Smooth muscle cell (in vitro differentiated cells): ENCODE measurements around the gene GJB2. TPM values are rescaled to one million over a fixed set of nuclear protein-coding genes. Genes with fewer than 3 reads are reported as not detected.

ENCODE experiments used
- DNase-seq: peaks from one replicate; lab custom pipeline; 2025; ENCODE audit not compliant: unreplicated experiment; lab: John Stamatoyannopoulos, UW
- H2AFZ ChIP-seq: fragments of 200-600 bp; sonication (generic); 2 replicates; pipeline ENCODE4 v1.6.0; 2016; ENCODE audit warnings: antibody characterized with exemption, low read depth, mild to moderate bottlenecking
- H3F3A ChIP-seq: fragments of 200-600 bp; sonication (generic); 2 replicates; pipeline ENCODE4 v1.6.0; 2017; ENCODE audit warnings: antibody characterized with exemption, low read depth
- H3K27ac ChIP-seq: fragments of 200-600 bp; sonication (generic); 2 replicates; pipeline ENCODE4 v1.5.1; 2016; ENCODE audit warnings: low read depth, mild to moderate bottlenecking
- H3K27me3 ChIP-seq: fragments of 200-600 bp; sonication (generic); 2 replicates; pipeline ENCODE4 v1.6.1; 2016; ENCODE audit warnings: low read depth, mild to moderate bottlenecking
- H3K36me3 ChIP-seq: fragments of 200-600 bp; sonication (generic); 2 replicates; pipeline ENCODE4 v1.5.1; 2016; ENCODE audit warnings: low read depth
- H3K4me1 ChIP-seq: fragments of 200-600 bp; sonication (generic); 2 replicates; pipeline ENCODE4 v1.5.1; 2016; ENCODE audit warnings: low read depth
- H3K4me2 ChIP-seq: fragments of 200-600 bp; sonication (generic); 2 replicates; pipeline ENCODE4 v1.6.0; 2016; ENCODE audit warnings: mild to moderate bottlenecking
- H3K4me3 ChIP-seq: fragments of 200-600 bp; sonication (generic); 2 replicates; pipeline ENCODE4 v1.5.1; 2016; ENCODE audit warnings: mild to moderate bottlenecking
- H3K79me2 ChIP-seq: fragments of 200-600 bp; sonication (generic); 2 replicates; pipeline ENCODE4 v1.6.0; 2016; ENCODE audit warnings: low read depth, mild to moderate bottlenecking
- H3K9ac ChIP-seq: fragments of 200-600 bp; sonication (generic); 2 replicates; pipeline ENCODE4 v1.6.0; 2016; ENCODE audit warnings: low read depth
- H3K9me3 ChIP-seq: fragments of 200-600 bp; sonication (generic); replicated peaks from 2 replicates; pipeline ENCODE4 v1.5.1; 2016; ENCODE audit warnings: low read depth
- H4K20me1 ChIP-seq: fragments of 200-600 bp; sonication (generic); 2 replicates; pipeline ENCODE4 v1.6.0; 2016; ENCODE audit warnings: low read depth
- WGBS: methylation state at CpG from one replicate; pipeline ENCODE4 v1.1.7; 2016; ENCODE audit warnings: low lambda C conversion rate; 5-methylcytosine and 5-hydroxymethylcytosine counted together
- polyA plus RNA-seq: library from polyadenylated mRNA; unstranded; fragments of >200 nt; fragmentation: Nextera tagmentation; extraction: Ambion mirVana; gene quantifications from 2 replicates; pipeline ENCODE4 v1.2.1, GENCODE V29; 2016
- total RNA-seq: library from RNA; depleted of rRNA; stranded (reverse); fragments of >200 nt; gene quantifications from 2 replicates; pipeline ENCODE4 v1.2.3, GENCODE V29; 2014
- TF ChIP-seq, protein P1 (sequence below): fragments of 200-600 bp; sonication (generic); IDR thresholded peaks from 2 replicates; pipeline ENCODE4 v1.5.1; 2017; ENCODE audit warnings: borderline replicate concordance, mild to moderate bottlenecking, antibody characterized with exemption; ENCODE audit not compliant: insufficient read depth, poor library complexity, severe bottlenecking

Gene GJB2
- total and polyA plus RNA-seq, 2 experiments from 2014 or later = 42.9 to 115 TPM

DNA sequence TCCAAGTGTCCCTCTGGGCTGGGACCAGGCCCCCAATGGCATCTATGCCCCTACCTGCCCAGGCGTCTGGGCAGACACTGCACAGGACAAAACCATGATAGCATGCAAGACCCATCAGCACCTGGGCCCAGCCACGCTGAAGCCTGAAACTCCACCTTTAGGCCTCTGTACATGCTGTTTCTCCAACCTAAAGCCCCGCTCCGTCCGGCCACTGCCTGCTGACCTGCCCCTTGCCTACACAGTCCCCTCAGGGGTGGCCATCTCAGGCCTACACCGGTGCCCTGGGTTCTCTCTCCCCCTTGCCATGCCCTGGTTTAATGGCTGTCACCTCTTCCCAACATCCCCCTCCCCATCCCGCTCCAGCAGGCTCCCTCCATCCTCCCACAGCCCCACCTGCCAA lies 47.2 kb downstream of the GJB2 start:
- Histone ChIP-seq H3K4me2 (no peak overlapping the region), H3K4me3 (no peak overlapping the region), H3K4me1 (no peaks in the 10 kb centered on the region), H3K27ac (no peak overlapping the region), H4K20me1 (no peaks in the 10 kb centered on the region), H3F3A (no peaks in the 10 kb centered on the region), H2AFZ (no peak overlapping the region), H3K79me2 (no peaks in the 10 kb centered on the region), H3K9me3 (no peaks in the 10 kb centered on the region), H3K36me3 (no peaks in the 10 kb centered on the region), H3K9ac (no peak overlapping the region), H3K27me3 (peaks cover 22% of the 10 kb centered on the region)
- TF ChIP-seq, protein P1, sequence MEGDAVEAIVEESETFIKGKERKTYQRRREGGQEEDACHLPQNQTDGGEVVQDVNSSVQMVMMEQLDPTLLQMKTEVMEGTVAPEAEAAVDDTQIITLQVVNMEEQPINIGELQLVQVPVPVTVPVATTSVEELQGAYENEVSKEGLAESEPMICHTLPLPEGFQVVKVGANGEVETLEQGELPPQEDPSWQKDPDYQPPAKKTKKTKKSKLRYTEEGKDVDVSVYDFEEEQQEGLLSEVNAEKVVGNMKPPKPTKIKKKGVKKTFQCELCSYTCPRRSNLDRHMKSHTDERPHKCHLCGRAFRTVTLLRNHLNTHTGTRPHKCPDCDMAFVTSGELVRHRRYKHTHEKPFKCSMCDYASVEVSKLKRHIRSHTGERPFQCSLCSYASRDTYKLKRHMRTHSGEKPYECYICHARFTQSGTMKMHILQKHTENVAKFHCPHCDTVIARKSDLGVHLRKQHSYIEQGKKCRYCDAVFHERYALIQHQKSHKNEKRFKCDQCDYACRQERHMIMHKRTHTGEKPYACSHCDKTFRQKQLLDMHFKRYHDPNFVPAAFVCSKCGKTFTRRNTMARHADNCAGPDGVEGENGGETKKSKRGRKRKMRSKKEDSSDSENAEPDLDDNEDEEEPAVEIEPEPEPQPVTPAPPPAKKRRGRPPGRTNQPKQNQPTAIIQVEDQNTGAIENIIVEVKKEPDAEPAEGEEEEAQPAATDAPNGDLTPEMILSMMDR = no peak
- 75% methylated on average over 7 of the region's 7 CpGs for WGBS
- no peak for DNase-seq

DNA sequence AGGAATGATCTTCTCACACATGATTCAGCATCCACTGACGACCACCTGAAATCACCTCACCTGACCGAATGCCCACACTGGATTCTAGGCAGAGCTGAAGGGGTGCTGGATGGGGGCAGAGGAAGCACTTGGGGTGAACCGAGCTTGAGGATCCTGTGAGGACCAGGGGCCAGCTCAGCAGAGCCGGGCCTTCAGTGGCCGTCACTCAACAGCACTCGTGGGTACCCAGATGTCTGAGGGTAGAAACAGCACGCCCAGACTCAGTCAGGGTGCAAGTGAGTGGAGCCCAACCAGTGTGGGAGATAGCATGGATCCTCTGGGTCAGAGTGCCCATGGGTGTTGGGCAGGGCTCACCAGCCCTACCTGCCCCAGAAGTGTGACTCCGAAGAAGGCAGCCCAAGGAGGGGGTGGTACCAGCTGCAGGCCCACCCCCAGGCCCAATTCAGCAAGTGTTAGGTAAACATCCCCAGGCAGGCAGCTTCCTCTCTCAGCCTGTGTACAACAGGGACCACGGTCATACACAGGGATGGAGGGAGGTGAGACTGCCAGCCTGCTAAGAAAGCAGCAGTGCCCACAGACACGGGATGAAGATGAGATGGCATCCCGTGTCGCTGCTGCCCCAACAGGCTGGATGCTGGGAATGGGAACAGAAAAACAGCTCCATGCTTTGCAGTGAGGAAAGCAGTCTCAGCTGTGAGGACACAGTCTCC lies 48.4 kb downstream of the GJB2 start:
- WGBS = 88% methylated on average over 12 of the region's 12 CpGs
- TF ChIP-seq, protein P1 = no peak

DNA sequence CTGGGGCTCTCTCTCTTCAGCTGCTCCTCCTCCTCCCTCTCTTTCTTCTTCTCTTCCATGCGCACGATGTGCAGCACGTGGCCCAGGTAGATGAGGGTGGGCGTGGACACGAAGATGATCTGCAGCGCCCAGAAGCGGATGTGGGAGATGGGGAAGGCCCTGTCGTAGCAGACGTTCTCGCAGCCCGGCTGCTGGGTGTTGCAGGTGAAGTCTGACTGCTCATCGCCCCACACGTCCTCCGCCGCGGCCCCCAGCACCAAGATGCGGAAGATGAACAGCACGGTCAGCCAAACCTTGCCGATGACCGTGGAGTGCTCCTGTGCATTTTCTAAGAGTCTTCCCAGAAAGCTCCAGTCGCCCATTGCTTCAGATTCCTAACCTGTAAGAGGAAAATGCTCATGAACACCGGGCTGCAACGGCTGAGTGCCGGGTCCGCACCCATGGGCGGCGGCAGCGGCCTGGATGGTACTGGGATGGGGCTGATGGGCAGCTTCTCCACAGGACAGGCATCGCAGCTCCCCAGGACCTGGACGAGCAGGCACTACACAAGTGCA lies 49.7 kb downstream of the GJB2 start:
- DNase-seq = no peak

More for the DNA sequence above, 48.4 kb downstream of the GJB2 start:
- Histone ChIP-seq H3F3A (no peaks in the 10 kb centered on the region), H3K9me3 (no peaks in the 10 kb centered on the region), H3K4me2 (no peak overlapping the region), H3K27me3 (peaks cover 21% of the 10 kb centered on the region), H4K20me1 (no peaks in the 10 kb centered on the region), H3K79me2 (no peaks in the 10 kb centered on the region), H3K9ac (no peak overlapping the region), H3K4me1 (no peaks in the 10 kb centered on the region), H2AFZ (no peak overlapping the region), H3K4me3 (no peak overlapping the region), H3K27ac (no peak overlapping the region), H3K36me3 (no peaks in the 10 kb centered on the region)
- DNase-seq = no peak

More for the DNA sequence above, 49.7 kb downstream of the GJB2 start:
- H3K36me3 ChIP-seq = no peaks in the 10 kb centered on the region
- no peak overlapping the region for H2AFZ ChIP-seq
- no peak overlapping the region for H3K4me3 ChIP-seq
- H3K79me2 ChIP-seq = no peaks in the 10 kb centered on the region
- peaks cover 19% of the 10 kb centered on the region for H3K27me3 ChIP-seq
- no peak overlapping the region for H3K27ac ChIP-seq
- no peak overlapping the region for H3K9ac ChIP-seq
- no peaks in the 10 kb centered on the region for H4K20me1 ChIP-seq
- no peaks in the 10 kb centered on the region for H3K9me3 ChIP-seq
- no peaks in the 10 kb centered on the region for H3F3A ChIP-seq
- TF ChIP-seq, protein P1 = no peak
- H3K4me2 ChIP-seq = no peak overlapping the region
- 94% methylated on average over 30 of the region's 30 CpGs for WGBS
- no peaks in the 10 kb centered on the region for H3K4me1 ChIP-seq
